Non-pigmented ciliary epithelial cell (primary cell): ENCODE results near the gene CUBN.

Experiments
- DNase-seq: peaks from one replicate; pipeline ENCODE4 v3.0.0-alpha.2; 2010; ENCODE audit warnings: low read depth

CUBN gene

DNA sequence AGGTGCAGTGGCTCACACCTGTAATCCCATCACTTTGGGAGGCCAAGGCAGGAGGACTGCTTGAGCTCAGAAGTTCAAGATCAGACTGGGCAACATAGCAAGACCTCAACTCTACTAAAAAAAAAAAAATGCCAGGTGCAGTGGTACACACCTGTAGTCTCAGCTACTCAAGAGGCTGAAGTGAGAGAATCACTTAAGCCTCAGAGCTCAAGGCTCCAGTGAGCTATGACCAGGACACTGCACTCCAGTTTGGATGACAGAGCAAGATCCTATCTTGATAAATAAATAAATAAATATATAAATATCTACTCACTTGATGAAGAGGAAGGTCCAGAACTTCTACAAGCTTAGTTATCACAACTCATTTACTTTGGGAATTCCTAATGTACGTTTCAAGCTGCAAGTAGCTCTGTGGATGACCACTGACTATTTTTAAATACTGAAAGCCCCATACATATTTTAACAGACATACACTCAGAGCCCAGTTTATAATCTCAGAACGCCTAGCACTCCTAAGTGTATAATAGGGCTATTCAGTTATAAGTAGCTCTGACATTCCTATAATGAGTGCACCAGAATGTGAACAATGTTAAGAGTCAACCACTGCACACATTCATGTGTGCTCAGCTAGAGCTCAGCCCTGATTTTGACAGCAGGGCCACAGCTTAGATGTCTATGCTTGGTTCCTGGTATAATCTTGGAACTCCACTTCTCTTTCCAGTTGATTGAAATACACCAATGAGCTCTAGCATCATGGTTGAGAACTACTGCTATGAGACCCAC, 119.1 kb downstream of the CUBN start:
- no peak for DNase-seq

GRCh38 chr10:17009212-17009700, 120.4 kb downstream of the CUBN start:
- DNase-seq = no peak

DNA sequence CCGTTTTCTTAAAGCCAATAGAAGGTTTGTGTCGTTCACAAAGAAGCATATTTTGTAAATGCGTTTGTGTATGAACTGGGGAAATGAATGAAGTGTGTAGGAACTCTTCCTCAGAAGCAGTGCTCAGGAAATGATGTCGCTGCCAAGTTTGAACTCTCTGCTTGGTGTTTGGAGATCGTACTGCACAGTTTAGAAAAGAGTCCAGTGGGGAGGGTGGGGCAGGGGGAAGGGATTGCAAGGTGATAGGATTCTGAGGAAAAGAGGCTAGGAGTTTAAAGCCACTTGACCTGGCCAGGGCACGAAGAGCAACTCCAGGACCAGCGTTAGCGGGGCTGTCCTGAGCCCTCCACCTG, 122.2 kb downstream of the CUBN start:
- no peak for DNase-seq

DNA sequence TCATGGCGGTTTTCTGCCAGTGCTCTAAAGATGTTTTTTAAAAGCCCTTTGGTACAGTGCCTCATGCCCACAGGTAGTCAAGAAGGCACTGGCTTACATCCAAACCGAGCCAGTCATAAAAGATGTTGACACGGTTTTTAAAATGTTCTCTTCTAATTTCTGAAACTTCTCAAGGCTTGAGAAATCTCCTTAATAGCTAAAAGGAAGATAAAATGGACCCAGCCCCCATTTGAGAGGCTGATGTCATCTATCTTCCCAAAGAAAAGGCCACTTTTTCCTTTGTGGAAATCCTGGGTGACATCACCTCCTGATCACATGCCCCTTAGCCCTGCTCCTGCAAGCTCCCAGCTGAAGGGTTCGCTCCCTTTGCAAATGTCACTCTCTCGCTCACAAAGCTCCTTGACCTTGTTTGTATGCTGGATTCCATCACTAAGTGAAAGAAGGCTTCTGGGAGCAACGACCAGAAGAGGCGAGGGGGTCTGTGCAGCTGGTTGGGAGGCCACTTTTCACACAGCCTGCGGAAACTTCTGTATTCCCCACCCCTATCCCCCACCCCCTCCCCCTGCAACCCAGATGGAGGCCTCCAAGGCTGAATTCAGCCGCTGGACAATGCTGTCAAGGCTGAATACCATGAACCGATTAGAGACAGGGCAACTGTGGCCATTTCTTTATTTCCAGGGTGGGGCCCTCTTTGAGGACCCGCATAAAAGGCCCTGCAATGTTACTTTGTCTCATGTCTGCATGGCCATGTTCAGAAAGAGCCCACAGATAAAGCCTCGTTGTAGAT, 122.8 kb downstream of the CUBN start:
- DNase-seq = no peak

GRCh38 chr10:17005621-17006566, 123.7 kb downstream of the CUBN start:
- DNase-seq = no peak

- no peak for DNase-seq
These were observed 124.7 kb downstream of the CUBN start for GRCh38 chr10:17004801-17005380.

GRCh38 chr10:17003651-17004286, 125.8 kb downstream of the CUBN start:
- DNase-seq = no peak

GRCh38 chr10:17003151-17003550, 126.5 kb downstream of the CUBN start:
- DNase-seq = peak; percentile 97

- peak; percentile 94 for DNase-seq
These were observed 127.5 kb downstream of the CUBN start for GRCh38 chr10:17001961-17002749.

GRCh38 chr10:17001297-17001744, 128.3 kb downstream of the CUBN start:
- DNase-seq = no peak

- DNase-seq = no peak
These were observed 129.8 kb downstream of the CUBN start for GRCh38 chr10:16999665-17000451.

DNA sequence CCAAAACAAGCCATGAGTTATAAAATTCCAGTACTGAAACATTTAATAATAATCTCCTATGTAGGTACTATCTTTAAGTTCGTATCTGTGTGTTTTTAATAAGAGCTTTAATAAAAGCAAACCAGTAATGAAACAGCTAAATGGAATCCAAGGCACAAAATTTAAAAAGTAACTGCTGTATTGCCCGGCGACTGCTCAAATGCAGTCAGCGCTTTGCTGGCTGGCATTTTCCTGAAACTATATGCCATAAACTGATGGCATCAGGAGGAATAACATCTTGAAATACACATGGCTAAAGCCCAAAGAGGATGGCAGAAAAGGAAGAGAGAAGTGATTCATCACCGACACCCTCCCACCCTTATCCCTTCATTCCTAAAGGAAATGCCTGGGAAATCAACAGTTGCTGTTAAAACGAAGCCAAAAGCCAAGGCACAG, 133.1 kb downstream of the CUBN start:
- DNase-seq = no peak

DNA sequence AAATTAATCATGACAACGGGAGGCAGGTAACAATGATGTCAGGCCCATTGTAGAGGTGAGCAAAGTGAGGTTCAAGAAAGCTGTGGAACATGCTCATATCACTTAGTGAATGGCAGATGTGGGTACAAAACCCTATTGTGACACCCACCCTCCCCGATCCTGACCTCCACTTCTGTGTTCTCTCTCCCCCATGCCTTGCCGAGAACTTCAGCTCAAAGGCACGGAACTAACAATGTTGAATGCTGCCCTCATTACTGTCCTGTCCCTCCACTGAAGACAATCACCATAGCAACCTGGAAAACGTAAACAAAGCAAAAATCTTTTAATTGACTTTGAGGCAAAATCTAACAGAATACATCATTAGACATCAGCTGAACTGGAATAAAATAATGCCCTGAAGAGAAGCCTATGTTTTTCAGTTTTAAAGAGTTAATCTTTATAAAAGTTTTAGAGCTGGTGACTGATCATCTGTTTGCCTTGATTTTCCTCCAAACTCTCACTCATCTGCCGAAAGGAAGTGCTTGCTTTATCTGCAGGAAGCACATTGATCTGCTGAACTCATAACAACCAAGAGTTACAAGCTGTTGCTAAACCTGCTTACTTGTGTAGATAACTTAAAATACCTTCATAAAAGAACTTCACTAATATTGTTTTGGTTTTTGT, 133.6 kb downstream of the CUBN start:
- no peak for DNase-seq

- no peak for DNase-seq
These were observed 136.4 kb downstream of the CUBN start for GRCh38 chr10:16993186-16993585.

- no peak for DNase-seq
These were observed 136.9 kb downstream of the CUBN start for GRCh38 chr10:16992611-16993119.

DNA sequence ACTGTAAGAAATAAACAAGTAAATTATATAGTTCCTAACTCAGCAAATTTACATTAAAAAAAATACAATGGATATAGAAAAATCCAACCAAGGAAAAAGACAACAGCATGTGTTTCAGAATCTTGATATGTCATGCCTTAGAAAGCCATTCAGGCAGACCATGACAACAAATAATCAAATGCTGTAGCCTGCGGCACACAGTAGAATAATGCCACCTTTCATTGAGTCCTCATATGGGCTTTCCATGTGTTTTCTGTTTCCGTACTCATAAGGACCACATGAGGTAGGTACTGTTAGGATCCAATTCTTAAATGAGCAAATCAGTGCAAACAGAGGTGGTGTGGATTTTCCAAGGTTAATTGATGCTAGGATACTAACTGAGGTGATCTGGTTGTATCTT, 138.6 kb downstream of the CUBN start:
- no peak for DNase-seq

- no peak for DNase-seq
These were observed 139.8 kb downstream of the CUBN start for GRCh38 chr10:16989826-16990293.

DNA sequence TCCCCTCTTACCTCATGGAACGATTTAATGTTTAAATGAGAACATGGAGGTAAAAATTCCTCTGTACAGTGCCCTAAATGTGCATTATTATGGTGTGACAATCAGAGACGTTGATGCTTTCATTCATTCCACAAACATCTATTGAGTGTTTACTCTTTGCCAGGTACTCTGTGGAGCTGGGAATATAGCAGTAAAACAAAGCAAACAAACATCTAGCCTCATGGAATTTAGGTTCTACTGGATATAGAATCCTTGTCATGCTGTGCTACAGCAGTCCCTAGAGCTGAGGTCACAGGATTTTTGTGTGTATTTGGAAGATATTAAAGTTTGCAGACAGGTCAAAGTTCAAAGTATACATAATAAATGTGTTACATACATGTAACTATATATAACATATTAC, 140.7 kb downstream of the CUBN start:
- DNase-seq = no peak
